Activated CD4-positive, alpha-beta T cell treated with anti-CD3 and anti-CD28 coated beads, Interleukin-2, amount 10 ng/mL, durations not matched to agents 7 days and 5 days (primary cell): ENCODE data around the gene DPH3. TPM values are rescaled to one million over a fixed set of nuclear protein-coding genes. Genes with fewer than 3 reads are reported as not detected.

Experiments used
- CTCF ChIA-PET: fragments of 350-600 bp; sonication (Branson Sonifier 250); formaldehyde crosslinking; loops from one replicate; lab custom pipeline; 2021; ENCODE audit warnings: antibody characterized with exemption; lab: Charles Lee
- POLR2A ChIA-PET: fragments of 350-600 bp; sonication (Branson Sonifier 250); formaldehyde crosslinking; loops from one replicate; lab custom pipeline; 2021; ENCODE audit warnings: antibody characterized with exemption; lab: Charles Lee
- DNase-seq: peaks from one replicate; pipeline ENCODE4 v3.0.0-alpha.2; 2020
- H3K27ac Mint-ChIP-seq: one replicate; pipeline ENCODE4 v1.8.0; 2021; ENCODE audit warnings: mild to moderate bottlenecking, moderate library complexity, mixed read lengths
- H3K27me3 Mint-ChIP-seq: one replicate; pipeline ENCODE4 v1.8.0; 2021; ENCODE audit warnings: mixed read lengths
- H3K36me3 Mint-ChIP-seq: one replicate; pipeline ENCODE4 v1.8.0; 2021; ENCODE audit warnings: low read depth, mixed read lengths
- H3K4me1 Mint-ChIP-seq: one replicate; pipeline ENCODE4 v1.8.0; 2021; ENCODE audit warnings: mixed read lengths
- H3K4me3 Mint-ChIP-seq: one replicate; pipeline ENCODE4 v1.8.0; 2021; ENCODE audit warnings: mild to moderate bottlenecking, moderate library complexity, mixed read lengths
- H3K9me3 Mint-ChIP-seq: one replicate; pipeline ENCODE4 v1.8.0; 2021; ENCODE audit warnings: mixed read lengths
- total RNA-seq, 2 experiments: library from RNA; stranded (reverse); gene quantifications; one replicate each; pipeline ENCODE4 v1.2.3, GENCODE V29; 2021

Gene DPH3
- total RNA-seq, 2 experiments from 2014 or later = 12.6 to 14.4 TPM

DNA sequence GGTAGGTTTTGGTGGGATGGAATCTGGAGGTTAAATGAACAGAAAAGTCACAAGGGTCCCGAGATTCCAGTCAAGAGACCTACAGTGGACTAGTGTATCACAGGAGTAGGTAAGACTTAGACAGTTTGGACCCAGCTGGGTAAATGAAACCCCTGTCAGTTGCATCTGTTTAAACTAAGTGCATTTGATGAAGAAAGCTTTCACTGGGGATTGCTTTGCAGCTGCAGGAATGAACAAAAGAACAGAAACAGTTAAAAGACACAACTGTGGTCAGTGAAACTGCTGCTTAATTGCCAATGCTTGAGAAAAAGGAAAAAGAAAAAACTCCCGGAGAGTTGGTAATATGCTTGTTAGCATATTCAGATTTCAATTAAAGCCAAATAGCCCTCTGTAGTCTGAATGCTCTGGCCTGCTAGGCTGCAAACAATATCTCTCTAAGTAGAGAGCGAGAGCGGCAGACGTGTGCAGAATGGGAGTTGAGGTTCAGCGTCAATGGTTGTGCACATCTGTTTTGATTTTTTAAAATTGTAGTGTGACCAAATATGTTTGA is 37.4 kb upstream of the DPH3 start:
- H3K4me3 Mint-ChIP-seq = peak overlapping the region; percentile 81
- H3K36me3 Mint-ChIP-seq = peaks cover 86% of the 10 kb centered on the region
- peaks cover 2% of the 10 kb centered on the region for H3K9me3 Mint-ChIP-seq
- ChIA-PET CTCF (interaction anchor here (0.6 to 6.5 kb wide), 5 partner anchors 11 to 1118 kb away, joined by 3 to 60 read pairs (median 4); no protein-coding TSS in a partner anchor), POLR2A (no interaction called here)
- H3K27ac Mint-ChIP-seq = peak overlapping the region; percentile 92
- H3K4me1 Mint-ChIP-seq = peaks cover 95% of the 10 kb centered on the region
- H3K27me3 Mint-ChIP-seq = no peaks in the 10 kb centered on the region
- DNase-seq = no peak

DNA sequence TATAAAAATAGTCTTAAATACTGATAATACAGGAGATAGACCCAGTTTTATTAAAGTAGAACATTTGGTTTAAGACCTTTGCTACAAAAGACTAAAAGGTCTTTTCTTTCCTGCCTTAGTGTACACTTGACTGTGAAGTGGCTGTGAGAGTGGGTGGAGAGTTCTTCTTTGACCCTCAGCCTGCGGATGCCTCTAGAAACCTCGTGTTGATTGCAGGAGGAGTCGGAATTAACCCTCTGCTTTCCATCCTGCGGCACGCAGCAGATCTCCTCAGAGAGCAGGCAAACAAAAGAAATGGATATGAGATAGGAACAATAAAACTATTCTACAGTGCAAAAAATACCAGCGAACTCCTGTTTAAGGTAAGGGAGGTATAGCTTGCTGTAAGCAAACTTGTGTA is 36.8 kb upstream of the DPH3 start:
- no peaks in the 10 kb centered on the region for H3K27me3 Mint-ChIP-seq
- peak overlapping the region; percentile 92 for H3K27ac Mint-ChIP-seq
- CTCF ChIA-PET = interaction anchor here (0.6 to 6.5 kb wide), 8 partner anchors 9 to 1119 kb away, joined by 3 to 60 read pairs (median 4); no protein-coding TSS in a partner anchor
- POLR2A ChIA-PET = interaction anchor here (0.6 to 1.3 kb wide), 2 partner anchors 11 to 165 kb away, joined by 3 read pairs; no protein-coding TSS in a partner anchor
- peaks cover 94% of the 10 kb centered on the region for H3K4me1 Mint-ChIP-seq
- peak; percentile 51 for DNase-seq
- peak overlapping the region; percentile 81 for H3K4me3 Mint-ChIP-seq
- peaks cover 5% of the 10 kb centered on the region for H3K9me3 Mint-ChIP-seq
- peaks cover 86% of the 10 kb centered on the region for H3K36me3 Mint-ChIP-seq

DNA sequence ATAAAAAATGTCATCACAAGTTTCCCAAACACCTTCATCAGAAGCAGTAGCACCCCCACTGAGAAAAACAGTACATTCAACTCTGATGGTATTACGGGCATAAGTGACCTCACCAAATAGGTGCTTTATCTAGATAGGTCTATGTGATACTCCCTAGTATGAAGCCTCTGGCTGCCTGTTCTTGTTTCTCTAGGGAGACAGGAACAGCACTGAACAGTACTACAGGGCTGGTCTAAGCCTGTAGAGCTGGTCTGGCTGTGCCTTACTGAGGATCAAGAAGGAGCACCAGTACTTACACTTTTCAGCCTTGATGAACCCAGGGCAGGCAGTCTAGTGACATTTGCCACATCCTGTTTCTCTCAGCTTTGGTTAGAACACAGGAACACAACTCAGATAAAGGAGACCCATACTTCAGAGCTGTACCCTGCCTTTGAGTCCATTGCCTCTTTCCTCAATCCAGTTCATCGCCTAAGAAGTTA is 36.2 kb upstream of the DPH3 start:
- H3K27me3 Mint-ChIP-seq = no peaks in the 10 kb centered on the region
- peak; percentile 79 for DNase-seq
- CTCF ChIA-PET = interaction anchor here (0.5 to 6.5 kb wide), 9 partner anchors 10 to 246 kb away, joined by 3 to 60 read pairs (median 3); no protein-coding TSS in a partner anchor
- H3K36me3 Mint-ChIP-seq = peaks cover 87% of the 10 kb centered on the region
- POLR2A ChIA-PET = interaction anchor here (0.7 to 1.3 kb wide), 2 partner anchors 11 kb away, joined by 3 read pairs; no protein-coding TSS in a partner anchor
- H3K27ac Mint-ChIP-seq = peak overlapping the region; percentile 92
- peak overlapping the region; percentile 81 for H3K4me3 Mint-ChIP-seq
- H3K9me3 Mint-ChIP-seq = peaks cover 9% of the 10 kb centered on the region
- H3K4me1 Mint-ChIP-seq = peaks cover 94% of the 10 kb centered on the region

DNA sequence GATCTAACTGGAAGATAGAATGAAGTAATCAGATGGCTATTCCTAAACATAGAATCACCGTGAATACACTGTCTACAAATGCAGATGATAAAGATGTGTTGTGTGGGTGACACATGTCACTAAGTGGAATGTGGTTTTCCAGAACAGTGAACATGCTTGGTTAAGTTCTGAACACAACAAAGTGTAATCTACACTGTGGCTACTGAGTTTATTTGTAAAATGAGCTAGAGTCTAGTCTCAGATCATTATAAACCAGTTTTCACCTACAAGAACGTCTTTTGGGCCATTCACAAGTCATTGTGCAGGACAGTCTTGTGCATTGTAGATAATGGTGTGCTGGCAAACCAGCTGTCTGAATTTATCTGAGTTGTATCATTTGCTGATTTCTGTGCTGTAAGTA is 35.6 kb upstream of the DPH3 start:
- H3K36me3 Mint-ChIP-seq = peaks cover 88% of the 10 kb centered on the region
- POLR2A ChIA-PET = interaction anchor here (0.7 to 1.3 kb wide), 2 partner anchors 10 to 12 kb away, joined by 3 read pairs; no protein-coding TSS in a partner anchor
- DNase-seq = no peak

DNA sequence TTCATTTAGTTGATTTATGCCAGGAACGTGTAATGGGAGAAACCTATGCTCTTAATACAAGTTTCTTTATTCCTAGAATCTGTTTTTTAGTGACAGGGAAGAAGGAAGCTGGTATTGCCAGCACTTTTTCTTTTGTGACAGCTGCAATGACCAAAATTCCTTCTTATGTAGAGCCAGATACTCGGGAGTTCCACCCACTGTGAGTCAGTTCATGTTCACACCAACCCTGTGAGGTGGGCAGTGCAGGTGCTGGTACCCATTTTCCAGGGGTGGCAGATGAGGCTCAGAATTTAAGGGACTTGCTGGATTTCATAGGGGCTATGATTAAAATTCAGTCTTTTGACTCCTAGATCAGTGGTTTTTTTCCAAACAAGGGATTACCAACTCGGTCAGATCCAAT is 35.0 kb upstream of the DPH3 start:
- H3K9me3 Mint-ChIP-seq = peaks cover 17% of the 10 kb centered on the region
- CTCF ChIA-PET = interaction anchor here (6.5 kb wide), 1 partner anchor 9 kb away, joined by 60 read pairs; no protein-coding TSS in a partner anchor
- H3K27me3 Mint-ChIP-seq = no peaks in the 10 kb centered on the region
- peaks cover 87% of the 10 kb centered on the region for H3K36me3 Mint-ChIP-seq
- POLR2A ChIA-PET = no interaction called here
- H3K4me1 Mint-ChIP-seq = peaks cover 94% of the 10 kb centered on the region
- peak overlapping the region; percentile 92 for H3K27ac Mint-ChIP-seq
- no peak for DNase-seq
- H3K4me3 Mint-ChIP-seq = peak overlapping the region; percentile 81

More for the DNA sequence above, 35.6 kb upstream of the DPH3 start:
- H3K4me1 Mint-ChIP-seq = peaks cover 94% of the 10 kb centered on the region
- CTCF ChIA-PET = interaction anchor here (0.5 to 6.5 kb wide), 5 partner anchors 9 to 247 kb away, joined by 3 to 60 read pairs (median 3); no protein-coding TSS in a partner anchor
- peaks cover 16% of the 10 kb centered on the region for H3K9me3 Mint-ChIP-seq
- peak overlapping the region; percentile 92 for H3K27ac Mint-ChIP-seq
- H3K27me3 Mint-ChIP-seq = no peaks in the 10 kb centered on the region
- H3K4me3 Mint-ChIP-seq = peak overlapping the region; percentile 81

DNA sequence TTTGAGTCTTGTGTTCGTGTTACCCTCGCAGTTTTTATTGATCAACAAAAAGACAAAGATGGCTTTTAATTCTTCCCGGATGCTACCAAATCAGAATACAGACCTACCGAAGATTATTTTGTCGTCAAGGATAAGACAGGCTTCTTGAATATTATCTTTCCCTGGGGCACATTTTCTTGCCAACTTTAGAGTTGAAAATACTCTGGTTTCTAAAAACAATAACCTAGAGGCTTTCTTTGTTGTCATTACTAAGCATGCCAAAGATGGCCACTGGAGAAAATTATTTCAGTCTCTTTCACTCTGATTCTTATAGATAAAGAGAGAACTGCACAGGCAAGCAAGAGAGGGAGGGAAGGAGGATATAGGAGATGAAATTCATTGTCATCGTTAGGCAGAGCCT is 34.1 kb upstream of the DPH3 start:
- peaks cover 89% of the 10 kb centered on the region for H3K4me1 Mint-ChIP-seq
- H3K27ac Mint-ChIP-seq = peak overlapping the region; percentile 92
- peak overlapping the region; percentile 5 for H3K4me3 Mint-ChIP-seq
- H3K27me3 Mint-ChIP-seq = no peaks in the 10 kb centered on the region
- ChIA-PET POLR2A (no interaction called here), CTCF (no interaction called here)
- peaks cover 18% of the 10 kb centered on the region for H3K9me3 Mint-ChIP-seq
- no peak for DNase-seq
- peaks cover 86% of the 10 kb centered on the region for H3K36me3 Mint-ChIP-seq

DNA sequence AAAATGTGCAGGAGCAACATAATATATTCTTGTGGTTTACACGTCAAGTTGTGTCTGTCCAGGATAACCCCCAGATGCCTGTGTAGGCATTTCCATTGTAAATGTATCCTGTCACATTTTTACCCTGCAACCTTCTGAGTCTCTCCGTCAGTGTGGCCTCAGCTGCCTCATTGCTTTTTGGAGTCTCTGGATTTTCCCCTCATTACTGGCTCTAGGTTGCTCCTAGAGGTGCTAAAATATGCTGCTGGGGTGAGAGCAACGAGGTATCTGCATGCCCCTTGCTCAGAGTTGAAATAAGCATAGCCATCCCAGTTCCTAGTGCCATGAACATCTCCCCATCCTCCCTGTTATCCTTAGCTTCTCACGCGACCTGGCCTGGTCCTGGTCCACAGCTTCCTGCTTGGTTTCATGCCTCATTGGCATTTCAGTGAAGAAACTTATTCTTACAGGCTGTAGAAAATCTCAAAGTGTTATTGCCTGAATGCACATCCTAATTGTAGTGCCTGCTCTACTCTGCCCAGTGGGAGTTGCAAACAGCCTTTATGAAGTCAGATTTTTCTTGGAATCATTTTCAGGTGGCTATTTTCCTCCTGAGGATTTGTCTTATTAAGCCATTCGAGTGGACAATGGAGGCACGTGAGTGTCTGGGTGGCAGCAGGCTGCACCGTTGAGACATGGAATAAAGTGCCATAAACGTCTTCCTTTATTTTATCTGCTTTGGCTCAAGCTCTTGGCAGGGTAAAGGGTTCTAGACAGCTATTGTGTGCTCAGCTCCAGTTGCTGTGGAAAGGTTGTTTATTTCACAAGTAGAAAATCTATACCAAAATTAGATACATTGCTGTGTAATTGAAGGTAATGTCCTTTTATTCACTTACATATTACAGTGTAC is 33.5 kb upstream of the DPH3 start:
- H3K4me3 Mint-ChIP-seq = peak overlapping the region; percentile 5
- peaks cover 24% of the 10 kb centered on the region for H3K9me3 Mint-ChIP-seq
- no peak for DNase-seq
- no peaks in the 10 kb centered on the region for H3K27me3 Mint-ChIP-seq
- ChIA-PET POLR2A (no interaction called here), CTCF (no interaction called here)
- H3K36me3 Mint-ChIP-seq = peaks cover 88% of the 10 kb centered on the region
- H3K4me1 Mint-ChIP-seq = peaks cover 92% of the 10 kb centered on the region
- H3K27ac Mint-ChIP-seq = peak overlapping the region; percentile 92

DNA sequence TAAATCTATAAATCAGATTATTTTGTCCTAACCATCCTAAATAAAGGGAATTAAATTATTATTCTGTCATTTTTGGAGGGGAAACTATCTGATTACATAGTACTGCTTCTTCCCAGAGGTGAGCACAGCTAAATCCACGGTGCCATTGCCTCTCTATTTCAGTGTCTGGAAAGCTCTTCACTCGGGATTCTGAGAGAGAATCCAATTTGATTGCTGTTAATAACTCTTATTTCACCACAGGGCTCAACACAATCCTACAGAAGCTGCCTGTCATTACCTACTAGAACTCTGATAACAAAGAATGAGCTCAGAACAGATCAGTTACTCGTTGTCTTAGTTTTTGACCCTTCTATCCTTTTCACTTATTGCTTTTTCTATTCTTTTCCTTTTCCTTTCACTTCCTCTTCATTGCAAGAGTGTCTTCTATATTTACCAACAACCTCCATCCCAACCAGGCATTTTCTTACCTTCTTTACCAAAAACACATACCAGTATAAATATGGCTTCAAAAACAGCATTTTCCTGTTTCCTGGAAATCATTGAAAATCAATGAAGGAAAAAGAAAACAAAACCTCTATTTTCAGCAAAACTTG is 30.7 kb upstream of the DPH3 start:
- Mint-ChIP-seq H3K36me3 (peaks cover 84% of the 10 kb centered on the region), H3K4me1 (peaks cover 87% of the 10 kb centered on the region), H3K27ac (peak overlapping the region; percentile 47), H3K4me3 (peak overlapping the region; percentile 34), H3K27me3 (no peaks in the 10 kb centered on the region), H3K9me3 (peaks cover 30% of the 10 kb centered on the region)
- ChIA-PET CTCF (interaction anchor here (1.0 to 2.6 kb wide), 8 partner anchors 9 to 28 kb away, joined by 3 to 10 read pairs (median 6); no protein-coding TSS in a partner anchor), POLR2A (no interaction called here)
- DNase-seq = no peak

DNA sequence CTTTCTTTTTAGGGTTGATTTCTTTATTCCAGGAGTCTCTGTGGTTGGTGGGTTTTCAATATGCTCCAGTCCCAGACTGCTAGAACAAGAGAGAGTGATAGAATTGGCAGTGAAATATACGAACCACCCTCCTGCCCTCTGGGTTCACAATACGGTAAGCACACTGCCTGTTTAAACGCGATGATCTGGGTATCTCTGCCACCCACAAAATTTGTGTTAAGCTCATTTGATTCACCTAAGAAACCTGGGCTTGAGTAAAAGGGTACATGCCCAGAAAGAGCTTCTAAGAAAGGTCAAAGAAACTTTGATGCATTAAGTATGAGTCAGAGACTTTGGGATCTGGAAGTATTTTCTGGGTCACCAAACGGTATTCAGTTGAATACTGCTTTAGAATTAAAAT is 30.1 kb upstream of the DPH3 start:
- peaks cover 30% of the 10 kb centered on the region for H3K9me3 Mint-ChIP-seq
- peak overlapping the region; percentile 37 for H3K4me3 Mint-ChIP-seq
- no peaks in the 10 kb centered on the region for H3K27me3 Mint-ChIP-seq
- POLR2A ChIA-PET = interaction anchor here (0.7 to 1.2 kb wide), 2 partner anchors 10 to 850 kb away, joined by 3 to 4 read pairs; no protein-coding TSS in a partner anchor
- no peak for DNase-seq
- peaks cover 86% of the 10 kb centered on the region for H3K4me1 Mint-ChIP-seq
- H3K36me3 Mint-ChIP-seq = peaks cover 87% of the 10 kb centered on the region
- CTCF ChIA-PET = interaction anchor here (1.0 to 2.6 kb wide), 8 partner anchors 9 to 27 kb away, joined by 3 to 10 read pairs (median 4); no protein-coding TSS in a partner anchor
- H3K27ac Mint-ChIP-seq = peak overlapping the region; percentile 54

DNA sequence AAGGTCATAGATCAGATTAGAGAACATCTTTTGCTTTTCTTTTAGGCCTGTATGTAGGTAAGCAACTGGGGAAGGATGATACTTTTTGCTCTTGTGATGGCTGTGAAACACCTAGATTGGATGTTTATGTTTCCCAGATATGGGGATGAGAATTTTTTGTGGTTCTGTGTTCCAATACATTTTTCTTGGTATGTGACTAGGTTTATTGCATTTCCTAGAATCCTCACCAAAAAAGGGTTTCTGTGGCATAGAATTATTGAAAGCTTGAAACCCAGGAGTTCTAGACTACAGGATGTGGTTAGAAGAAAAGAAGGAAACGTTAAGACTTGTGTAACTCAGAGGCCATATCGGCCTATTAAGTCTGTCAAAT is 26.1 kb upstream of the DPH3 start:
- Mint-ChIP-seq H3K27me3 (no peaks in the 10 kb centered on the region), H3K4me1 (peaks cover 63% of the 10 kb centered on the region), H3K9me3 (peaks cover 19% of the 10 kb centered on the region), H3K36me3 (peaks cover 86% of the 10 kb centered on the region), H3K27ac (peak overlapping the region; percentile 96), H3K4me3 (peak overlapping the region; percentile 87)
- CTCF ChIA-PET = interaction anchor here (0.6 to 5.9 kb wide), 26 partner anchors 10 to 281 kb away, joined by 3 to 60 read pairs (median 4); partner anchors contain the start of genes DPH3 and OXNAD1
- POLR2A ChIA-PET = interaction anchor here (1.0 to 1.5 kb wide), 2 partner anchors 10 to 221 kb away, joined by 3 read pairs; no protein-coding TSS in a partner anchor
- no peak for DNase-seq

DNA sequence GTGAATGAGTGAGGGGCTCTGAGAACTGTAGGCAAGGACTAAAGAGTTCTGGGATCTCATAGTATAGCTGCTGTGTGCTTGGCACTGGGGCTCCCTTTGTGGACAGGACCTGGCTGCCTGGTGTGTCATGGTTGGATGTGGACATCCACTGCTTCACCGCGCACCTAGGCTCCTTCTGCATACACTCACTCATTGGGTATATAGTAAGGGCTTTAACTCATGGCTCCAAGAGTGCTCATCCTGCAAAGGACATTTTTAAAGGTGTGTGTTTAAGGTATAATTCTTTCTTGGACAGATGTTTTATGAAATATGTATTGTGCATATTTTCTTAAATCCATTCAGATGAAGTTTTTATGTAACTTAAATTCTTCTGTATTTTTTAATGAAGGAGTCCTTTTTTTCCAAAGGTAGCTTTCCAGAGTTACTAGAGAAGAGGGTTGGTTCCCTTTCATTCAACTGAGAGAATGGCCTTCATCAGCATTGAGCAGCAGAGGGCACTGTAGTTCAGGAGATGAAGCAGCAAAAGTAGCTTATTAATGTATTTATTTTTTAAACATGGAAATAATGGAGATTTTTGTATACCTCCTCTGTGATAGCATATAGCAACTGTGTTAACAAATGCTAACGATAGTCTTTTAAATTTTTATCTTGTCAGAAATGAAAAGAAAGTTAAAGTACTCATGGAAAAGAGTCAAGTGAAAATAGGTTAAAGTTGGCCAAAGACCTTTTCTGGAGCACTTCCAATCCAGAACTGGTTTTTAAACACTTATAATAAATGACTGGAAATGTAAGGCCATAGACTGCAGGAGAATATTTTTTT is 25.5 kb upstream of the DPH3 start:
- H3K4me3 Mint-ChIP-seq = peak overlapping the region; percentile 87
- ChIA-PET CTCF (interaction anchor here (0.6 to 5.9 kb wide), 25 partner anchors 9 to 282 kb away, joined by 3 to 60 read pairs (median 5); partner anchors contain the start of genes DPH3 and OXNAD1), POLR2A (interaction anchor here (1.0 to 1.5 kb wide), 3 partner anchors 11 to 221 kb away, joined by 3 read pairs; no protein-coding TSS in a partner anchor)
- peak overlapping the region; percentile 96 for H3K27ac Mint-ChIP-seq
- peaks cover 13% of the 10 kb centered on the region for H3K9me3 Mint-ChIP-seq
- peaks cover 80% of the 10 kb centered on the region for H3K36me3 Mint-ChIP-seq
- H3K27me3 Mint-ChIP-seq = no peaks in the 10 kb centered on the region
- DNase-seq = peak; percentile 75
- H3K4me1 Mint-ChIP-seq = peaks cover 63% of the 10 kb centered on the region
